ENCODE data around the gene UGT1A7. TPM values are rescaled to one million over a fixed set of nuclear protein-coding genes. Genes with fewer than 3 reads are reported as not detected.
"Not testable (repeated sequence)": the region's sequence is repeated elsewhere in the genome, so short reads cannot be mapped to it uniquely, and the experiment has no call there.

The UGT1A7 gene
- total RNA-seq, 3 donors from 2014 or later (not counting 1 experiment from before 2014, with no cell fraction given) = not detected

GRCh38 chr2:233643128-233643527 is 38.6 kb upstream of the UGT1A7 start:
- Mint-ChIP-seq H3K36me3 (peaks cover 9% of the 10 kb centered on the region), H3K27me3 (ENCODE audit: low read depth in 2 of 2) (peaks cover 8 to 12% of the 10 kb centered on the region in 2 donors), H3K9me3 (peaks cover 0 to 5% of the 10 kb centered on the region in 2 donors), H3K4me3 (no peak overlapping the region), H3K4me1 (peaks cover 0 to 16% of the 10 kb centered on the region in 2 donors), H3K27ac (no peak overlapping the region)
- Histone ChIP-seq H3K27me3 (ENCODE audit: control insufficient read depth, insufficient read depth, low read length) (no peaks in the 10 kb centered on the region), H3K9me3 (ENCODE audit: control insufficient read depth, insufficient read depth, low read length) (peaks cover 7% of the 10 kb centered on the region), H3K4me1 (ENCODE audit: control insufficient read depth, insufficient read depth, low read length) (no peaks in the 10 kb centered on the region), H3K27ac (ENCODE audit: low read length) (no peak overlapping the region), H3K36me3 (ENCODE audit: control insufficient read depth, insufficient read depth, low read length) (no peaks in the 10 kb centered on the region), H3K4me3 (ENCODE audit: low read length) (no peak overlapping the region)
- DNase-seq (no peak), ATAC-seq (no peak)
- intact Hi-C loops (cut with micrococcal nuclease) = no loop called here
- WGBS (ENCODE audit: insufficient coverage) = 88% methylated on average over 1 of the region's 1 CpG
- TF ChIP-seq, protein P1, sequence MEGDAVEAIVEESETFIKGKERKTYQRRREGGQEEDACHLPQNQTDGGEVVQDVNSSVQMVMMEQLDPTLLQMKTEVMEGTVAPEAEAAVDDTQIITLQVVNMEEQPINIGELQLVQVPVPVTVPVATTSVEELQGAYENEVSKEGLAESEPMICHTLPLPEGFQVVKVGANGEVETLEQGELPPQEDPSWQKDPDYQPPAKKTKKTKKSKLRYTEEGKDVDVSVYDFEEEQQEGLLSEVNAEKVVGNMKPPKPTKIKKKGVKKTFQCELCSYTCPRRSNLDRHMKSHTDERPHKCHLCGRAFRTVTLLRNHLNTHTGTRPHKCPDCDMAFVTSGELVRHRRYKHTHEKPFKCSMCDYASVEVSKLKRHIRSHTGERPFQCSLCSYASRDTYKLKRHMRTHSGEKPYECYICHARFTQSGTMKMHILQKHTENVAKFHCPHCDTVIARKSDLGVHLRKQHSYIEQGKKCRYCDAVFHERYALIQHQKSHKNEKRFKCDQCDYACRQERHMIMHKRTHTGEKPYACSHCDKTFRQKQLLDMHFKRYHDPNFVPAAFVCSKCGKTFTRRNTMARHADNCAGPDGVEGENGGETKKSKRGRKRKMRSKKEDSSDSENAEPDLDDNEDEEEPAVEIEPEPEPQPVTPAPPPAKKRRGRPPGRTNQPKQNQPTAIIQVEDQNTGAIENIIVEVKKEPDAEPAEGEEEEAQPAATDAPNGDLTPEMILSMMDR (IDR thresholded peaks at IDR 0.05) = no peak

GRCh38 chr2:233646033-233646432 is 35.7 kb upstream of the UGT1A7 start:
- H3K27me3 ChIP-seq (ENCODE audit: control insufficient read depth, insufficient read depth, low read length); H3K9me3 ChIP-seq (ENCODE audit: control insufficient read depth, insufficient read depth, low read length); H3K27ac Mint-ChIP-seq; H3K9me3 Mint-ChIP-seq; H3K36me3 Mint-ChIP-seq; H3K36me3 ChIP-seq (ENCODE audit: control insufficient read depth, insufficient read depth, low read length); H3K27ac ChIP-seq (ENCODE audit: low read length); intact Hi-C loops (cut with micrococcal nuclease); H3K4me1 ChIP-seq (ENCODE audit: control insufficient read depth, insufficient read depth, low read length); H3K4me3 ChIP-seq (ENCODE audit: low read length); ATAC-seq; H3K4me3 Mint-ChIP-seq; DNase-seq: not testable (repeated sequence)
- WGBS (ENCODE audit: insufficient coverage) = 88% methylated on average over 3 of the region's 3 CpGs
- Mint-ChIP-seq H3K27me3 (ENCODE audit: low read depth in 2 of 2) (peaks cover 8 to 12% of the 10 kb centered on the region in 2 donors), H3K4me1 (peaks cover 0 to 16% of the 10 kb centered on the region in 2 donors)

DNA sequence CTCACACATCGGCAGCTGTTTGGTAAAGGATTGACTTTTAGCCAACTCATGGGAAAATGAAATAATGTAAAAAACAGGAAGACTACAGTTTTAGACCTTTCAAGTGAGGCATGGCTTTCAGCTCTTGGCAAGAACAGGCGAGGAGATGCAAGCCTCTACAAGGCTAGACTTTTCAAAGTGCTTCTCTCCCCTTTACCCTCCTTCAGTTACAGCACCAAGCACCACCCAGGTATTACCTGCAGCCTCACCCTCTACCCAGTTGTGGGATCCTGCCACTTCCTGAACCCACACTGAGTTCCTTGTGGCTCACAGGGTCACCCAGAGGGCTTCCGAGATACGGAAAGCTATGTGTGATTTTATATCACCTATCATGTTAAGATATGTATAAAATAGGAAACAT is 30.7 kb upstream of the UGT1A7 start:
- no peak overlapping the region for H3K27ac Mint-ChIP-seq
- intact Hi-C loops (cut with micrococcal nuclease) = no loop called here
- Histone ChIP-seq H3K36me3 (ENCODE audit: control insufficient read depth, insufficient read depth, low read length) (no peaks in the 10 kb centered on the region), H3K27ac (ENCODE audit: low read length) (no peak overlapping the region), H3K9me3 (ENCODE audit: control insufficient read depth, insufficient read depth, low read length) (peaks cover 2% of the 10 kb centered on the region), H3K27me3 (ENCODE audit: control insufficient read depth, insufficient read depth, low read length) (no peaks in the 10 kb centered on the region), H3K4me3 (ENCODE audit: low read length) (no peak overlapping the region), H3K4me1 (ENCODE audit: control insufficient read depth, insufficient read depth, low read length) (peaks cover 10% of the 10 kb centered on the region)
- 82% methylated on average over 2 of the region's 4 CpGs for WGBS (ENCODE audit: insufficient coverage)
- peaks cover 11 to 32% of the 10 kb centered on the region in 2 donors for H3K4me1 Mint-ChIP-seq
- peaks cover 0 to 5% of the 10 kb centered on the region in 2 donors for H3K9me3 Mint-ChIP-seq
- H3K27me3 Mint-ChIP-seq (ENCODE audit: low read depth in 2 of 2) = peaks cover 0 to 4% of the 10 kb centered on the region in 2 donors
- H3K36me3 Mint-ChIP-seq = peaks cover 9% of the 10 kb centered on the region
- DNase-seq (no peak), ATAC-seq (no peak)
- no peak overlapping the region for H3K4me3 Mint-ChIP-seq
- TF ChIP-seq, protein P1 (IDR thresholded peaks at IDR 0.05) = no peak

GRCh38 chr2:233651430-233651829 is 30.3 kb upstream of the UGT1A7 start:
- H3K9me3 ChIP-seq (ENCODE audit: control insufficient read depth, insufficient read depth, low read length) = no peaks in the 10 kb centered on the region
- no peaks in the 10 kb centered on the region for H3K27me3 ChIP-seq (ENCODE audit: control insufficient read depth, insufficient read depth, low read length)
- no peaks in the 10 kb centered on the region for H3K36me3 ChIP-seq (ENCODE audit: control insufficient read depth, insufficient read depth, low read length)
- H3K9me3 Mint-ChIP-seq = peaks cover 0 to 3% of the 10 kb centered on the region in 2 donors
- DNase-seq (no peak), ATAC-seq (no peak)
- no peak overlapping the region for H3K4me3 Mint-ChIP-seq
- TF ChIP-seq, protein P1 (IDR thresholded peaks at IDR 0.05) = no peak
- peaks cover 3% of the 10 kb centered on the region in 2 donors for H3K27me3 Mint-ChIP-seq (ENCODE audit: low read depth in 2 of 2)
- 92% methylated on average over 2 of the region's 2 CpGs for WGBS (ENCODE audit: insufficient coverage)
- intact Hi-C loops (cut with micrococcal nuclease) = no loop called here
- H3K4me1 ChIP-seq (ENCODE audit: control insufficient read depth, insufficient read depth, low read length) = peaks cover 11% of the 10 kb centered on the region
- H3K4me1 Mint-ChIP-seq = peaks cover 11 to 35% of the 10 kb centered on the region in 2 donors
- H3K36me3 Mint-ChIP-seq = peaks cover 6% of the 10 kb centered on the region
- no peak overlapping the region for H3K4me3 ChIP-seq (ENCODE audit: low read length)
- H3K27ac ChIP-seq (ENCODE audit: low read length) = no peak overlapping the region
- H3K27ac Mint-ChIP-seq = no peak overlapping the region
